Endodermal cell (in vitro differentiated cells): ENCODE measurements around the gene AMIGO1. TPM values are rescaled to one million over a fixed set of nuclear protein-coding genes. Genes with fewer than 3 reads are reported as not detected.
A peak's percentile ranks its signal among the peaks of the same experiment; 100 is the strongest.

Experiments
- DNase-seq: peaks from one replicate; pipeline ENCODE4 v3.0.0-alpha.2; 2017
- H3K27ac ChIP-seq: 2 replicates; pipeline ENCODE4 v1.5.1; 2013; ENCODE audit warnings: mild to moderate bottlenecking, low read depth, low read length, moderate library complexity
- H3K27me3 ChIP-seq: 2 replicates; pipeline ENCODE4 v1.6.1; 2013; ENCODE audit warnings: mild to moderate bottlenecking, low read length, moderate library complexity; ENCODE audit not compliant: insufficient read depth, control insufficient read depth, poor library complexity, severe bottlenecking
- H3K36me3 ChIP-seq: 2 replicates; pipeline ENCODE4 v1.7.0; 2013; ENCODE audit warnings: mild to moderate bottlenecking, low read length, moderate library complexity; ENCODE audit not compliant: control insufficient read depth, insufficient read depth
- H3K4me1 ChIP-seq: one replicate; pipeline ENCODE4 v1.7.0; 2013; ENCODE audit warnings: low read length; ENCODE audit not compliant: control insufficient read depth, insufficient read depth
- H3K4me3 ChIP-seq: 2 replicates; pipeline ENCODE4 v1.5.1; 2013; ENCODE audit warnings: mild to moderate bottlenecking, low read length, moderate library complexity
- H3K9ac ChIP-seq: 2 replicates; pipeline ENCODE4 v1.6.1; 2013; ENCODE audit warnings: mild to moderate bottlenecking, low read length, moderate library complexity; ENCODE audit not compliant: poor library complexity, severe bottlenecking; ENCODE audit errors: extremely low read depth
- H3K9me3 ChIP-seq: 2 replicates; pipeline ENCODE4 v1.6.1; 2013; ENCODE audit warnings: mild to moderate bottlenecking, low read length, moderate library complexity; ENCODE audit not compliant: control insufficient read depth
- H3K27ac Mint-ChIP-seq: 2 replicates; pipeline ENCODE4 v1.8.0; 2020; ENCODE audit warnings: mixed read lengths
- H3K27me3 Mint-ChIP-seq: 2 replicates; pipeline ENCODE4 v1.8.0; 2021; ENCODE audit warnings: mild to moderate bottlenecking, mixed read lengths; ENCODE audit not compliant: insufficient read depth
- H3K36me3 Mint-ChIP-seq: 2 replicates; pipeline ENCODE4 v1.8.0; 2020; ENCODE audit warnings: low read depth, mixed read lengths
- H3K4me1 Mint-ChIP-seq: 2 replicates; pipeline ENCODE4 v1.8.0; 2020; ENCODE audit warnings: mixed read lengths
- H3K4me3 Mint-ChIP-seq: 2 replicates; pipeline ENCODE4 v1.8.0; 2020; ENCODE audit warnings: mild to moderate bottlenecking, moderate library complexity, mixed read lengths
- H3K9me3 Mint-ChIP-seq: 2 replicates; pipeline ENCODE4 v1.8.0; 2020; ENCODE audit warnings: mild to moderate bottlenecking, mixed read lengths
- CTCF ChIP-seq: fragments of 200-600 bp; sonication (generic); conservative IDR thresholded peaks from 2 replicates; pipeline ENCODE4 v1.5.0; 2021; ENCODE audit warnings: antibody characterized with exemption, mild to moderate bottlenecking
- WGBS, 2 experiments: methylation state at CpG; one replicate each; pipeline versions ENCODE4 v1.1.5 to v1.1.7; 2013; ENCODE audit warnings: missing lambda C conversion rate in 2 of 2, mixed read lengths in 1 of 2; ENCODE audit not compliant: insufficient coverage in 1 of 2, insufficient read length in 1 of 2; 5-methylcytosine and 5-hydroxymethylcytosine counted together
- total RNA-seq, 2 donors: library from RNA; stranded (reverse); fragmentation: NEBNext Ultra II Directional in 1 of 2; extraction: Animal tissue kit (Norgen Biotek cat#: 25700) in 1 of 2; gene quantifications; 2 replicates in 1 of 2; 3 replicates in 1 of 2; pipeline ENCODE4 v1.2.1, GENCODE V29; 2021

AMIGO1 gene
- total RNA-seq, 2 donors from 2014 or later, result 2.4 to 2.7 TPM

- peak; percentile 99 for DNase-seq
- Histone ChIP-seq H3K4me3 (peak within 1 kb of the TSS; percentile 88), H3K36me3 (no peaks in the 10 kb centered on the region), H3K4me1 (peaks cover 6% of the 10 kb centered on the region), H3K27ac (peak within 1 kb of the TSS; percentile 99), H3K9me3 (no peaks in the 10 kb centered on the region), H3K27me3 (peaks cover 13% of the 10 kb centered on the region), H3K9ac (peak within 1 kb of the TSS; percentile 94)
- peak within 1 kb of the TSS; percentile 92 for H3K27ac Mint-ChIP-seq
- H3K27me3 Mint-ChIP-seq, result peaks cover 10% of the 10 kb centered on the region
- peaks cover 26% of the 10 kb centered on the region for H3K4me1 Mint-ChIP-seq
- peaks cover 4% of the 10 kb centered on the region for H3K36me3 Mint-ChIP-seq
- 0% methylated on average over 3 to 66 of the region's 73 CpGs for WGBS, 2 experiments
- H3K4me3 Mint-ChIP-seq, result peak within 1 kb of the TSS; percentile 81
- TF ChIP-seq CTCF, result no peak
- H3K9me3 Mint-ChIP-seq, result no peaks in the 10 kb centered on the region
Observed at GRCh38 chr1:109483672-109484518, 25.6 kb downstream of the AMIGO1 start, which contains the start of gene ATXN7L2. Gene ATXN7L2, plus strand, starts transcription at chr1:109483905. Its CDS starts 49 bp downstream, at chr1:109483954.

- Mint-ChIP-seq H3K36me3 (peaks cover 3% of the 10 kb centered on the region), H3K9me3 (no peaks in the 10 kb centered on the region), H3K27ac (peak overlapping the region; percentile 92), H3K4me1 (peaks cover 26% of the 10 kb centered on the region), H3K4me3 (peak overlapping the region; percentile 81), H3K27me3 (peaks cover 10% of the 10 kb centered on the region)
- no peak overlapping the region for H3K9ac ChIP-seq
- H3K36me3 ChIP-seq, result no peaks in the 10 kb centered on the region
- H3K27me3 ChIP-seq, result peaks cover 13% of the 10 kb centered on the region
- no peak for DNase-seq
- no peaks in the 10 kb centered on the region for H3K9me3 ChIP-seq
- 17 to 30% methylated on average over 11 to 25 of the region's 29 CpGs for WGBS, 2 experiments
- H3K27ac ChIP-seq, result no peak overlapping the region
- H3K4me1 ChIP-seq, result peaks cover 6% of the 10 kb centered on the region
- TF ChIP-seq CTCF, result peak; percentile 58
- peak overlapping the region; percentile 88 for H3K4me3 ChIP-seq
Observed at GRCh38 chr1:109482791-109483671, 26.5 kb downstream of the AMIGO1 start.

- Mint-ChIP-seq H3K4me1 (peaks cover 26% of the 10 kb centered on the region), H3K27me3 (peaks cover 10% of the 10 kb centered on the region), H3K36me3 (no peaks in the 10 kb centered on the region), H3K4me3 (no peak overlapping the region), H3K27ac (no peak overlapping the region), H3K9me3 (no peaks in the 10 kb centered on the region)
- Histone ChIP-seq H3K9ac (no peak overlapping the region), H3K9me3 (no peaks in the 10 kb centered on the region), H3K27ac (no peak overlapping the region), H3K36me3 (no peaks in the 10 kb centered on the region), H3K27me3 (peaks cover 13% of the 10 kb centered on the region), H3K4me3 (no peak overlapping the region), H3K4me1 (peaks cover 6% of the 10 kb centered on the region)
- no peak for TF ChIP-seq CTCF
- no peak for DNase-seq
Observed at GRCh38 chr1:109482242-109482641, 27.3 kb downstream of the AMIGO1 start.
